Measurements from ENCODE around the gene LRRC27. TPM values are rescaled to one million over a fixed set of nuclear protein-coding genes. Genes with fewer than 3 reads are reported as not detected.

The LRRC27 gene
- total and polyA plus RNA-seq, 8 donors = 2.5 to 11.1 (median 4.3) TPM

DNA sequence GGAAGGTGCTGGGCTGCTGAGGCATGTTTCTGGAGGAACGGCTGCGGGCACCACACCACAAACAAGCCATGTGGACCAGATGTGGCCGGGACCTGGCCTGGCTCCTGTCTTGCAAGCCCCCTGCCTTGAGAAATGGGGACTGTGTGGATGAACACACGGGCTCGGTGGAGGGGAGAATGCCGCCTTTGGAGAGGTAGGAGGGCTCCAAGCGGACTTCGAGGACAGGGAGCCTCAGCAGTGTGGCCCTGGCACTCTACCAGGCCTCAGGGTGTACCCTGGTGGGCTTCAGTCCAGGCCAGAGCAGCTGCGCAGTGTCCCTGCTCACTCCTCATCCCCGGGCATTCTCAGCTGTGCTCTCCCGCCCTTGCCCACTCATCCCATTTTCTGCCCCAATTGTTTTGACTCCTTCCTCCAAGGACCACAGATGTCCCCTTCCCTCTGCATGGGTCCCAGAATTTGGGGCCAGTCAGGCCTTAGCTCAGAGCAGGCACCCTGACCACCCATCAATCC, 96.5 kb downstream of the LRRC27 start:
- Histone ChIP-seq H3K4me3 (no peak overlapping the region), H3K4me1 (peaks cover 0 to 3% (median 0%) of the 10 kb centered on the region in 3 donors), H3K27me3 (no peaks in the 10 kb centered on the region), H3K27ac (no peak overlapping the region), H3K9me3 (no peaks in the 10 kb centered on the region), H3K36me3 (no peaks in the 10 kb centered on the region)
- TF ChIP-seq, protein P1, sequence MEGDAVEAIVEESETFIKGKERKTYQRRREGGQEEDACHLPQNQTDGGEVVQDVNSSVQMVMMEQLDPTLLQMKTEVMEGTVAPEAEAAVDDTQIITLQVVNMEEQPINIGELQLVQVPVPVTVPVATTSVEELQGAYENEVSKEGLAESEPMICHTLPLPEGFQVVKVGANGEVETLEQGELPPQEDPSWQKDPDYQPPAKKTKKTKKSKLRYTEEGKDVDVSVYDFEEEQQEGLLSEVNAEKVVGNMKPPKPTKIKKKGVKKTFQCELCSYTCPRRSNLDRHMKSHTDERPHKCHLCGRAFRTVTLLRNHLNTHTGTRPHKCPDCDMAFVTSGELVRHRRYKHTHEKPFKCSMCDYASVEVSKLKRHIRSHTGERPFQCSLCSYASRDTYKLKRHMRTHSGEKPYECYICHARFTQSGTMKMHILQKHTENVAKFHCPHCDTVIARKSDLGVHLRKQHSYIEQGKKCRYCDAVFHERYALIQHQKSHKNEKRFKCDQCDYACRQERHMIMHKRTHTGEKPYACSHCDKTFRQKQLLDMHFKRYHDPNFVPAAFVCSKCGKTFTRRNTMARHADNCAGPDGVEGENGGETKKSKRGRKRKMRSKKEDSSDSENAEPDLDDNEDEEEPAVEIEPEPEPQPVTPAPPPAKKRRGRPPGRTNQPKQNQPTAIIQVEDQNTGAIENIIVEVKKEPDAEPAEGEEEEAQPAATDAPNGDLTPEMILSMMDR (IDR thresholded peaks at IDR 0.05) = no peak
- 95% methylated on average over 11 of the region's 11 CpGs for WGBS, 2 donors
- no peak for FAIRE-seq
- peak in 2 of 6 donors; percentile 41 to 56 for DNase-seq
- intact Hi-C loops (cut with DNase I) = no loop called here
- ATAC-seq = no peak

Other genes starting within 250 kb of the LRRC27 start
- 1 to 10 TPM in 3 of 6 donors, under 1 TPM in 3; 0.46 to 2.7 (median 0.85) TPM for gene DPYSL4, start 145.2 kb upstream of the LRRC27 start, total RNA-seq
- gene DPYSL4, start 145.2 kb upstream of the LRRC27 start, polyA plus RNA-seq = 1 to 10 TPM; 1.4 to 2.8 TPM
- gene STK32C, start 24.2 kb upstream of the LRRC27 start, total RNA-seq = 1 to 10 TPM; 3.3 to 6.3 (median 4.2) TPM
- gene STK32C, start 24.2 kb upstream of the LRRC27 start, polyA plus RNA-seq = 10 to 100 TPM in 1 of 2 donors, 1 to 10 TPM in 1; 9.9 to 13.2 TPM
- gene PWWP2B, start 65.0 kb downstream of the LRRC27 start, total RNA-seq = 10 to 100 TPM; 17.8 to 44.1 (median 25.9) TPM
- 10 to 100 TPM; 23.5 to 25.2 TPM for gene PWWP2B, start 65.0 kb downstream of the LRRC27 start, polyA plus RNA-seq
- 10 to 100 TPM in 5 of 6 donors, 1 to 10 TPM in 1; 8.9 to 15.6 (median 11.9) TPM for gene INPP5A, start 205.6 kb downstream of the LRRC27 start, total RNA-seq
- 10 to 100 TPM in 1 of 2 donors, 1 to 10 TPM in 1; 5.9 to 11.4 TPM for gene INPP5A, start 205.6 kb downstream of the LRRC27 start, polyA plus RNA-seq

Data from pancreas (tissue), 10 donors.